Ovary (tissue), 3 donors: ENCODE results near the gene E2F2.

Experiments
- CTCF ChIP-seq, 3 donors: fragments of 450-650 bp in 2 of 3; fragments of 200-600 bp in 1 of 3; IDR thresholded peaks; one replicate each; pipeline versions ENCODE4 v1.5.1 to v1.8.0; 2016 to 2022; ENCODE audit warnings: antibody characterized with exemption in 3 of 3, mild to moderate bottlenecking in 1 of 3
- EP300 ChIP-seq: sonication (generic); formaldehyde crosslinking; IDR thresholded peaks from one replicate; pipeline ENCODE4 v1.6.1; 2017; ENCODE audit warnings: antibody characterized with exemption
- POLR2A ChIP-seq: fragments of 450-650 bp; IDR thresholded peaks from one replicate; pipeline ENCODE4 v1.6.1; 2017; ENCODE audit warnings: antibody characterized with exemption, mild to moderate bottlenecking, moderate library complexity
- donor health status: DM: no; HTN: no; CAD: no.

GRCh38 chr1:23477359-23478144, 53.5 kb downstream of the E2F2 start:
- TF ChIP-seq CTCF (IDR thresholded peaks at IDR 0.05), result no peak
- TF ChIP-seq POLR2A, result no peak
- no peak for TF ChIP-seq EP300
